HG02981 (cell line): ENCODE results near the gene ARHGAP10.

ENCODE experiments used
- ATAC-seq: cut with Tn5 transposase; IDR thresholded peaks from one replicate; pipeline ENCODE4 v1.9.1; 2021; ENCODE audit warnings: mild to moderate bottlenecking, moderate library complexity; ENCODE audit not compliant: unreplicated experiment

The ARHGAP10 gene

DNA sequence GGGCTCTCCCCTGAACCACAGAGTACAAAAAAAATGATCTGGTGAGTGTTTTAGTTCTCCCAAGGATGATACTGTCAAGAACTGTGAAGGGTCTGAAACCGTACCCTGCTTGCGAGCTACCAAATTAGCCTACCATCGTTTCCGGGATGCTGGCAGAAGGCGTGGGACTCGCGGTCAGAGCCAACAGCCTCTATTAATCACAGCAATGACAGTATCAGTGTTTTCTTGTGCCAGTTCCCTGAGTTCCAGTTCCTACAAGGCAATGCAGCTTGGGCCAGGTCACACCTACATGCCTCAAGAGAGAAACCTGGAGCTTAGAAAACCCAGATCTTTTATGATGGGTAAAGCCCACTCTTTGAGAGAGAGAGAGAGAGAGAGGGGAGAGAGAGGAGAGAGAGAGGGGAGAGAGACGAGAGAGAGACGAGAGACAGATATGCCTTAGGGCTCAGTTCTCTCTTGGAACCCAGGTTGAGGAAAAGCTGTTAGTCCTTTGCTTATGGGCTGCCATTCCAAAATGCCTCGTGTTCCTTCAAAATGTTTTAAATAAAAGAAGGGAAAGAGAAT is 327.8 kb downstream of the ARHGAP10 start:
- no peak for ATAC-seq

DNA sequence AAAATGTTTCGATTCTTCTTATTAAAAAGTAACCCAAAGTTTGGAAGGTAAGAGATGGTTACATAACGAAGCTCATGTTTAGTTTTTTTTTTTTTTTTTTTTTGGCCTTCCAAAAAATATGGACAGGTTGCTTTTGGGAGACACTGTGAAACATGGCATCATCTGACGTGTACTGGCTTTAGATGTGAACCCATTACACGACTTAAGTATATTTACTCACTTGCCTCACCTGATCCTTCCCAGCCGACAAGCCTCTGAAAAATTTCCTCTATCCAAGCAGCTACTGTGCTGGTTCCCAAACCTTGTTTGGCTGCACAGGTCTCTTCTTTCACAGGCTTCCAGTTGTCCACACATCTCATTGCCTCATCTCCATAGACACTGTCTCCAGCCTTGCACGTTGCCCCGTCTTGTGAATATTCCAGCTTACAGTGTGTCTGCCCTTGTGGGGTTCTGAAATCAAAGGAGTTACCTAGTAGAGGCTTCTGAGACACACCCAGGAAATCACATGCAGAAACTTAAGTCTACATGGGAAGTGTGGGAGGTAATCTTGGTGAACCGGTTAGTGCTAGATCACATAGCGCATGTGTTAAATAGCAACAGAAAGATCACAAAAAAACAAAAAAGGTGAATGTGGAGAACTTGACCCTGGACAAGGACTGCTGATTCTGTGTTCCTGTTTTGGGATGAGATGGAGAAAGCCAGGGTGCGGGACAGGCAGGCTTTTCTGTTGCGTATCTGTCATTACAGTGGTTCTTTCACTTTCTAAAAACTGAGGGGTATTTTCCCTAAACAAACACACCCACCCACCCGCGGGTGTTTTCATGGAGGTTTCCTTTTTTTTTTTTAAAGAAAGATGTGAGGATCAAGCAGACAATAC is 328.6 kb downstream of the ARHGAP10 start:
- no peak for ATAC-seq

DNA sequence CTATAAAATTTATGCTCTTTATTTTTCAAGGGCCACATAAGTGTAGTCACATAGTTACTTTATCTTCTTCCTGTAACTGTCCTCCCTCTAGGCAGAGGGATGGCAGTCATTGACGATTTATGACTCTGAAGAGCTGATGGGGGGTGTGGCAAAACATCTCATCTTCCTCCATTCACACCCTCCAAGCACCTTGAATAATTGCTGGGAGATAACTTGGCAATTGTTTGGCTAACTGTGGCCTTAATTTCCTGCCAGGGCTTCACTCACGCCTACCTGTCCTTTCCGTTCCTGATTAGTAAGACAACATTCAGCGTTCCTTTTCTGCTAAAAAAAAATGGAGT is 329.2 kb downstream of the ARHGAP10 start:
- ATAC-seq: no peak

- no peak for ATAC-seq
Observed at GRCh38 chr4:148061795-148062194, 329.9 kb downstream of the ARHGAP10 start.

GRCh38 chr4:148062301-148062950 is 330.5 kb downstream of the ARHGAP10 start:
- no peak for ATAC-seq

DNA sequence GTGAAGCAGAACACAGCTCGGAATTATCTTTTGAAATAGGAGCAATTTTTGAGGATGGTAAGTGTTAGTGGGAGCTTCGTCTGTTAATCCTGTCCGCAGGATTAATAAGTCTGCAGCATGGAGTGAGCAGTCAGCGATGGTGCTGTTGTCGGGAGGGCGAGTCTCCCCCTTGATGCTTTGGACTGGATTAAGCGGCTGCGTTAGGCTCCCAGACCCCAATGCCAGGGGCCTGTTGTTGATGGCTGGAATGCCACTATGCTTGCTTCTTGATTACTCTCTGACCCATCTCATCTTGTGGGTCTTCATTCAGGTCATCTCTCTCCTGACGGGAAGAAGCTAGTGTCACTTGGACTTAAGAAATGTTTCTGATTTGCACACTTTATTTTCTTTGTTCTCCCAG is 332.6 kb downstream of the ARHGAP10 start:
- no peak for ATAC-seq

DNA sequence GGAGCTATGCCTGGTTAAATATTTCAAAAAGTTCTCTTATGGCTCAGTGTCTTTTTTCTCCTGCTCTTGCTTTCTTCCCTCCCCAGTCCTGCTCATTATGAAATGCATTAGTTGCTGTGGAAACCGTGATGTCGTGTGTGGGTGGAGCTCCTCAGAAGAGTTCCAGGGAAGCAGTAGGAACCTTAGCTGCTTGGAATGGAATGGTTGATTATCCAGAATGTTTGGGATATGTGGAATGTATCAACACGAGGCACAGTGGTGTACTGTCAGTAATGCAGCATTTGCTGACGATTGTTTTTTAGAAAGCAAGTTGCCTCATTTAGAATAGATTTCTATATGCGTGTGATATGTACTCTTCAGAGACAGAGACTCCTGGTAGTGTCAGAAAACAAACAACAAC is 333.2 kb downstream of the ARHGAP10 start:
- no peak for ATAC-seq

DNA sequence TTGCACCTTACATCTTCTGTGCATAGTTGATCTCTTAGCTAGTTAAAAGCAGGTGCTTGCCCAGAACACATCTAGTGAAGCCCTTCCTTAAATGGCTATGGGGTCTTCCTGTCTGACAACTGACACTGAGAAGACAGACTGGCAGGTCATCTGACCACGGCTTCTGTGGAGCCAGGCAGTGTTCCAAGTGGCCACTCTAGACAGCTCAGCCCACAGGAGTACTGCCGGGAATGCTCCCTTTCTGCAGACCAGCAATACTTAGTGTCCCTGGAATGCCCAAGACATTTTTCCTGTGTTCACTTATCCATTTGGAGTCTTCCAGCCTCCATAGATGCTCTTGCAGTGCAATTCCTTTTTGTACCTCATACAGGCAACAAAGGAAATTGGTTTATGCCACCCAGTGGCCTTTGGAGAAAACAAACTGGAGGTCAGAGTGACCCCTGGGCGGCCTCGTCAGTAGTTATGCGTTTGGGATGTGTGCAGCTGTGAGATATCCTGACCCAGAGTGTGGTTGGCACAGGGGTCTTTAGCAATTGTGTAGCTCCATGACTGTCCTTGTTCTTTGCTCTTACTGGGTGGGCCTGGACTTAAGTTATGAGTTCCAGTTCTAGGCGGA is 335.5 kb downstream of the ARHGAP10 start:
- ATAC-seq: no peak

- ATAC-seq: no peak
Observed at GRCh38 chr4:148068065-148068911, 336.4 kb downstream of the ARHGAP10 start.

DNA sequence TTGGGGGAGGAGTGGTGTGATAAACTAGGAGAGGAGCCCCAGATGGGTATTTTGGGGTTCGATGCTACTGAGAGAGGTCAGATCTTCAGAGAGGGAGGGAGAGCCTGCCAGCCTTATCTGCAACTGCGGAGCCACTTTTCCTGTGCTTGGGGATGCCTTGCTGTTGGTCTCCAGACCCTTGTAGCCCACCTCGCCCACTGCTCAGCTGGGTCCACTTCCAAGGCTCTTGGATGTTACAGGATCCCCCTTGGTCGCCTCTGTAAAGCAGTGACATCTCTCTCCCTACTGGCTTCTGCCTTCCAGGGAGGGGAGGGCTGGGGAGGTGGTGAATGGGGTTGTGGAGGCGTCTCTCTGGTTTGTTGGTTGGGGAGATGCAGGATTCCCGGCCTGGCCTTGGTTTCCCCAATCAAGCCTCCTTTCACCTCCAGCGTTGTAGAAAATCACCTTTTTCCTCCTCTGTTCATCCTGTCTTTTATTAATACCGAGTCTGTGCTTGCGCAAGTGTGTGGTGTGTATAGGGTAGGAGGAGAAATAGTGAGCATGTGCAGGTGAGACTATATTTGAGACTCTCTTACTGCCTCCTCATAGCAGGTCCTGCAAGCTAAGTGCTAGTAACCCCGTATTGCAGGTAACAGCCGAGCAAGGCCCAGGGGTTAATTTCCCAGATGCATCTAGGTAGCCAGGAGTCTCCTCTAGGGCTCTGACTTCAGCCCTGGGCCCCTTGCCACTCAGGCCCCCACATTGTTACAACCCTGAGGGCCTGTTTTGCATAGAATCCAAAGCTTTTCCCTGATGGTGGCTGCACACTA is 337.4 kb downstream of the ARHGAP10 start:
- no peak for ATAC-seq

GRCh38 chr4:148069895-148070178 is 337.9 kb downstream of the ARHGAP10 start:
- no peak for ATAC-seq

- ATAC-seq: no peak
Observed at GRCh38 chr4:148071009-148071408, 339.1 kb downstream of the ARHGAP10 start.

DNA sequence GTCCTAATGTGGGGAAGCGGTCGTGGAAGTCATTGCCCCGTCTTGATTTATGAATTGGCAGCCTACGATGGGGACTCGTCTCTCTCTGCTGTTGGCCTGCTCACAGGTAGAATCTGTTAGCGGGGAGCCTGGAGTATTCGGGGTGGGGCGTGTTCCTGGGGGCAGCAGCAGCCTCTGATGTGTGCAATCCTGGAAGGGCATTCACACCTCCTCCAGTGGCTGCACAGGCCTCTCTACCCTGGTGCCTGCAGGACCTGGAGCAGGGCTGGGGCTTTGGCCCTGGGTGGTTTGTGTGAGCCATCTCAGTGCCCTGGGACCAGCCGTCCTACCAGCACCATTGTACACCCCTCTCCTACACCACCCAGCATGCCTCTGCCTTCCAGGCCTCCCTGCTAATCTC is 340.9 kb downstream of the ARHGAP10 start:
- no peak for ATAC-seq

DNA sequence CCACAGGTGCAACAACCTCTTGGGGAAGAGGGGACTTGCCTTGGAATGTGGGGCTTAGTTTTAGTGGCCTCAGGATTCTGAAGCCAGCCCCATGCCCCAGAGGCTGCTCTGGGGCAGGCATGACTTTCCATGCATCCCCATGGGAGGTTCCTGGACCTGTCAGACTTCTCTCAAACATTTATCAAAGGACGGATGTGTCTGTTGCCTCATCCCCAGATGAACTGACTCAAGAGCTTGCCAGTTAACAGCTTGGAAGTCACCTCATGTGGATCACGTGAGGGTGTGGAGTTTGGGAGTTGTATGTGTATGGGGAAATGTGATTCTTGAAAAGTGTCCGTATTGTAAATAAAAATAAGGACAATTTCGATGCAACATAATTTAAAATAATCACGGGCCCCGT is 341.5 kb downstream of the ARHGAP10 start:
- no peak for ATAC-seq

DNA sequence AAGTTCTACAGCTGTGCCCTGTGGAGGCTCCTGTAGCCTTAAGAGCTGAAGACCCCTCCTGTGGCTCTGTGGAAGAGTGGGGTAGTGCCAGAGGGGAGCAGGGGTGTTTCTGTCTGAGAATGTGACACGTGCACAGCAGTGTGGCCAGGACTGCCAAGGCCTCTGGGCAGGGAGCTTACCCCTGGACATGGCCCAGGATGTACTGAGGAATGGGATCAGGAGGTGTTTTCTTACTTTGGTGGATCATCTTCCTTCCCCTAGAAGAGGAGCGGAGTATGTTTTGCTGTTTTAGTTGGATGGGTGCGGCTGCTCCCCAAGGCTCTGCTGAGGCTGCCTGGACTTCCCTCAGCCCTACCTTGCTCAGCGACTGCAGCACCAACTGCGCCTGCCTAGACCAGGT is 342.6 kb downstream of the ARHGAP10 start:
- no peak for ATAC-seq

GRCh38 chr4:148075438-148075837 is 343.6 kb downstream of the ARHGAP10 start:
- ATAC-seq: no peak

DNA sequence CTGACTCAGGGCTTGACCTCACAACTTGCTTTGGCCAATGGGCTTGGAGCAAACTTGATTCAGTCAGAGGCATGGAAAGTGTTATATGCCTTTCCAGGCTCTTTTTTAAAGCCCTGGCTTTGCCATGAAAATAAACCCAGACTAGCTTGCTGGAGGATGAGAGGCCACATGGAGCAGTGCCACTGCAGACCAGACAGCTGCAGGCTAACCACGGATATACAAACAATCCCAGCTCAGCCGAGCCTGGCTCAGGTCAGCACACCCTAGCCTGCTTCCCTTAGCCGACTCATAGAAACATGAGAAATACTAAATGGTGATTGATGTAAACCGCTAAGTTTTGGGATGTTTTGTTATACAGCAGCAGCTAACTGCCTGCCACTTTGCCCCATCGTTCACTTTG is 345.1 kb downstream of the ARHGAP10 start:
- ATAC-seq: no peak

DNA sequence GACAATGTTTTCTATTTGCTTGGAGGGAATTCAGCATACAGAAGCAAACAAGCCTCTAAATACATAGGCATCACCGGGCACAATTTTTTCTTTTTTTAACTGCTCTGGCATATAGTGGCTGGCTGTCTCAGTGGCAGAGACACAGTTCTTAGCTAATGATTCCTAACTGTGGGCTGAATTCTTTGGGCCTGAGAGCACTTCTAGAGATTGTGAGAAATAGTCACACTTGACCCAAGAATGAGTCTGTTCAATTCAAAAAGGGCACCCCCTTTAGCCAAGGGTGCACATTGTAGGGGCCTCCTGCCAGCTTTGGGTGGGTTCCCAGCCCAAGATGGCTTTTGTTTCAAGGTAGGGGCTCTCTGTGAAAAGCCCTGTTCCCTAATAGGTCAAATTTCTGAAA is 345.7 kb downstream of the ARHGAP10 start:
- ATAC-seq: no peak

DNA sequence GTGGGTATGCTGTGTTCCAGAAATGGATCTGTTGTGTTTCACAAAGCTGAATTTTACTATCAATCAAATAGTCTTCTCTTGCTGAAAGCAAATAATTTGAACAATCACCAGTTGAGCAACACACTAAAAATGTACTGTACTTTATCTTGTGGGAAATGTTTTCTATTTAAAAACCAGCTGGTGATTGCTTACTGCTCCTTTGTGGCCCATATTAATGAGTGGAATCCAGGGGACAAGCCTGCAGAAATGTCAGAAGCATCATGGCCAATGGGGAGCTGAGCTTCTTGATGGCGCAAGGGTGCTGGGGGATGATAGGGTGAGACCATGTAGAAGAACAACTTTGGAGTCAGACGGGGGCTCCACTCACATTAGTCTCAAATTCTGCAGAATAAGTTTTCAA is 346.2 kb downstream of the ARHGAP10 start:
- no peak for ATAC-seq

DNA sequence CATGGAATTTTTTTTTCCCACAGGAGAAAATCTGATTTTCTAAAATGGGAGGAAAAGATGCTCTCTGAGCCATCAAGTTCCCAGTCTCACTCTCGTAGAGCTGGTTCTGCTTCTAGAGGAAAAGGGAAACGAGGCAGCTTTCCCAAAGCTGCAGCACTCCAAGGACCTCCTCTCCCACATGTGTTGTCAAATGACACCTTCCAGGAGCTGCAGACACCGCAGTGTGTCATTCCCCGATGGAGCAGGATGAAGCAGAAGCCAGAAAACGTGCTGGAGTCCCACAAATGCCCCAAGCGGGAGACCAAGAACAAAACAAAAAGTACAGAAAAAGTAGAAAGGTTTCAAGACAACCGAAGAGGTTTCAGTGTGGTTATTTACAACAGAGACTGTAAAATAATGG is 348.1 kb downstream of the ARHGAP10 start:
- ATAC-seq: no peak
